Posterior cingulate gyrus (tissue), 11 donors: ENCODE results near the gene SET.

Experiments used
- DNase-seq, 10 donors: peaks; one replicate each; pipeline versions ENCODE4 v3.0.0 to v3.0.0-alpha.2; 2020 to 2021; ENCODE audit warnings: mixed read lengths in 3 of 10
- intact Hi-C: fragments of 100-400 bp; cut with DNase I; formaldehyde crosslinking; loops from one replicate; pipeline ENCODE4 v1.15.1; 2023

Gene SET

GRCh38 chr9:128723866-128724743 lies 35.1 kb downstream of the SET start, which contains the start of gene ZDHHC12:
ZDHHC12 (minus strand) TSS chr9:128724127; CDS start chr9:128724093, 34 bp downstream.
- DNase-seq: peak; percentile 79 to 99 (median 91)
- intact Hi-C loops: loop anchor here (10.0 kb wide), 1 partner anchor 61 kb away; the partner anchor contains the start of gene TBC1D13

- intact Hi-C loops: loop anchor here (10.0 kb wide), 1 partner anchor 60 kb away; the partner anchor contains the start of gene TBC1D13
- DNase-seq: peak in 9 of 10 donors; percentile 45 to 96 (median 76)
Observed at GRCh38 chr9:128724744-128725211, 35.8 kb downstream of the SET start.

- intact Hi-C loops: loop anchor here (10.0 kb wide), 1 partner anchor 57 kb away; the partner anchor contains the start of gene TBC1D13
- no peak for DNase-seq
Observed at GRCh38 chr9:128727640-128728248, 38.7 kb downstream of the SET start.

GRCh38 chr9:128728298-128728697 lies 39.3 kb downstream of the SET start:
- intact Hi-C loops: loop anchor here (10.0 kb wide), 1 partner anchor 57 kb away; the partner anchor contains the start of gene TBC1D13
- no peak for DNase-seq

- intact Hi-C loops: loop anchor here (10.0 kb wide), 1 partner anchor 55 kb away; the partner anchor contains the start of gene TBC1D13
- no peak for DNase-seq
Observed at GRCh38 chr9:128729302-128729701, 40.3 kb downstream of the SET start.

- no peak for DNase-seq
- intact Hi-C loops: loop anchor here (10.0 kb wide), 1 partner anchor 55 kb away; the partner anchor contains the start of gene TBC1D13
Observed at GRCh38 chr9:128729766-128730517, 40.9 kb downstream of the SET start.

- intact Hi-C loops: no loop called here
- no peak for DNase-seq
Observed at GRCh38 chr9:128731093-128731492, 42.1 kb downstream of the SET start.

GRCh38 chr9:128731691-128732090 lies 42.7 kb downstream of the SET start:
- DNase-seq: no peak

GRCh38 chr9:128732576-128732975 lies 43.6 kb downstream of the SET start:
- intact Hi-C loops: no loop called here

More at GRCh38 chr9:128731691-128732090, 42.7 kb downstream of the SET start:
- intact Hi-C loops: no loop called here

GRCh38 chr9:128733256-128733655 lies 44.2 kb downstream of the SET start:
- peak in 5 of 10 donors; percentile 57 to 67 (median 65) for DNase-seq
- intact Hi-C loops: no loop called here

More at GRCh38 chr9:128732576-128732975, 43.6 kb downstream of the SET start:
- DNase-seq: no peak

- intact Hi-C loops: no loop called here
- DNase-seq: peak in 6 of 10 donors; percentile 30 to 83 (median 48)
Observed at GRCh38 chr9:128735373-128735772, 46.4 kb downstream of the SET start.

GRCh38 chr9:128742401-128742800 lies 53.4 kb downstream of the SET start:
- intact Hi-C loops: no loop called here
- no peak for DNase-seq

- intact Hi-C loops: no loop called here
- DNase-seq: no peak
Observed at GRCh38 chr9:128743421-128743820, 54.4 kb downstream of the SET start.
